ENCODE results near the gene CD300A. TPM values are rescaled to one million over a fixed set of nuclear protein-coding genes. Genes with fewer than 3 reads are reported as not detected.

CD300A gene
- total and polyA plus RNA-seq, 2 of the 4 experiments (the other 2 are of a cell fraction) = not detected

DNA sequence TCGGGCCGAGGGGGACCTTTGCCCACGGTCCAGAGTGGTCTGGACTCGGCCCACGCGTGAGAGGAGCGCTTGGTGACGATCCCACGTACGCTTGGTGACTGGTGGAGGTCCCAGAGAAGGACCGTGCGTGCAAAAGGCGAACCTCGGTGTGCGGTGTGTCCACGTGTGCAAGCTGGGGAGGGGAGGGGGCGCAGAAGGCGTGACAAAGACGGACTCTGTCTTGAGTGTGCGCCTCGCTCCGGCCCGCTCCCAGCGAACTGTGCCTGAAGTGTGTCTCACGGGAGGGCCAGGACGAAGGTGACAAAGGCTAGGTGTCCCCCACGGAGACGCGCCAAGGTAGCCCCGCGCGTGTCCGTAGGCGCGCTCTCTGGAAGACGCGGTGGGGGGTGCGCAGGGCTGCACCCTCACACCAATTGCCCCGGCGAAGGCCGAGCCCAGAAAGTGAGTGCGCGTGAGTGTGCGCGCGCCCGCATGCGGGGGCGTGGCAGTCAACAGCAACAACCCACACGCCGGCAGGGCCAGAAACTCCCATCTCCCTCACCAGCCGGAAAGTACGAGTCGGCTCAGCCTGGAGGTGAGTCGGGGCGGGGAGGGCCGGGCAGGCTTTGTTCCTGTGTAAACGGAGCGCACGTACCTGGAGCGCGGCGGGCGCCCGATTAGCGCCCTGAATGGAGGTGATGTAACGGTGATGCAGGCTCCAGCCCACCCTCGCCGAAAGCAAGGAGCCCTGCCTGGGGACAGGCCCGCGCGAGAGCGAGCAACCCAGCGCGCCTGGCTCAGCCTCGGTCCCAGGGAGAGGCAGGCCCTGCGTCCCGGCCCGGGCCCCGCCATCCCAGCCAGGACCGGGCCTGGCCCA is 34.6 kb upstream of the CD300A start, which contains the start of gene GPRC5C:
Gene GPRC5C (plus strand): TSS at position 521 of the 856 bp plus-strand sequence. CDS start 7,689 bp downstream, outside the sequence.
- Histone ChIP-seq H3K27ac (ENCODE audit: insufficient read depth, low read length) (no peak within 1 kb of the TSS), H4K5ac (ENCODE audit: low read depth, low read length) (no peak within 1 kb of the TSS), H3K36me3 (ENCODE audit: control insufficient read depth, insufficient read depth, low read length) (no peaks in the 10 kb centered on the region), H3K4me2 (ENCODE audit: low read depth, low read length) (no peak within 1 kb of the TSS), H3K9me3 (ENCODE audit: control insufficient read depth, insufficient read depth, low read length) (peaks cover 5% of the 10 kb centered on the region), H2BK5ac (ENCODE audit: low read depth, low read length, poor library complexity, severe bottlenecking) (no peak within 1 kb of the TSS), H4K8ac (ENCODE audit: low read depth in 2 of 2, low read length in 2 of 2) (no peak within 1 kb of the TSS), H3K9me1 (ENCODE audit: insufficient read depth, low read length) (no peaks in the 10 kb centered on the region), H4K91ac (ENCODE audit: insufficient read depth, low read depth, low read length) (no peak within 1 kb of the TSS), H3K23ac (ENCODE audit: low read depth, low read length) (no peak within 1 kb of the TSS), H3K79me1 (ENCODE audit: low read depth in 1 of 2, low read length in 2 of 2) (no peaks in the 10 kb centered on the region), H2BK120ac (ENCODE audit: low read depth, low read length) (no peak within 1 kb of the TSS), H3K27me3 (ENCODE audit: control insufficient read depth, insufficient read depth, low read length) (peaks cover 9% of the 10 kb centered on the region; the same call in 1 of the 2 replicates), H3K9ac (ENCODE audit: low read depth, low read length) (no peak within 1 kb of the TSS), H3K14ac (replicated peaks; ENCODE audit: low read depth, low read length) (no peak within 1 kb of the TSS), H2BK20ac (ENCODE audit: low read depth, low read length) (no peak within 1 kb of the TSS), H3K4me1 (ENCODE audit: control insufficient read depth, insufficient read depth, low read length) (no peaks in the 10 kb centered on the region), H3K4me3 (ENCODE audit: insufficient read depth, low read depth, low read length) (no peak within 1 kb of the TSS), H3K18ac (ENCODE audit: low read depth, low read length) (no peak within 1 kb of the TSS), H2AFZ (replicated peaks; ENCODE audit: low read length, poor library complexity) (peak within 1 kb of the TSS; percentile 7), H4K20me1 (ENCODE audit: insufficient read depth, low read length) (no peaks in the 10 kb centered on the region), H3K56ac (ENCODE audit: extremely low read depth, insufficient read depth, low read length) (no peak within 1 kb of the TSS), H2AK5ac (ENCODE audit: low read depth, low read length) (no peak within 1 kb of the TSS), H3K4ac (ENCODE audit: low read depth, low read length) (no peak within 1 kb of the TSS), H2AK9ac (replicated peaks; ENCODE audit: low read depth, low read length, poor library complexity) (no peak within 1 kb of the TSS), H2BK15ac (ENCODE audit: low read depth, low read length) (no peak within 1 kb of the TSS)
- dilution Hi-C loops (cut with HindIII; ENCODE audit: low sequenced_read_pairs, unreplicated experiment) = no loop called here
- intact Hi-C loops (cut with micrococcal nuclease) = no loop called here
- ATAC-seq (ENCODE audit: low read depth) (no peak), DNase-seq (no peak)
- BruUV-seq (replicated peaks) = no TSS peak
- 0% methylated on average over 9 of the region's 81 CpGs; no CpG with 5 or more reads in 1 of the 2 experiments for WGBS, 2 experiments (ENCODE audit: extremely low coverage in 2 of 2, insufficient read length in 1 of 2)
- TF ChIP-seq FOS (IDR thresholded peaks at IDR 0.05; ENCODE audit: low read depth, low read length) (no peak), RFX5 (IDR thresholded peaks at IDR 0.05; ENCODE audit: low read depth, low read length) (no peak), BHLHE40 (IDR thresholded peaks at IDR 0.05; ENCODE audit: low read depth, low read length) (no peak), MAFK (IDR thresholded peaks at IDR 0.05; ENCODE audit: low read depth, low read length) (no peak), RCOR1 (IDR thresholded peaks at IDR 0.05; ENCODE audit: insufficient replicate concordance, low read length) (no peak), RAD21 (IDR thresholded peaks at IDR 0.05; ENCODE audit: low read length) (no peak), SMC3 (IDR thresholded peaks at IDR 0.05; ENCODE audit: low read depth, low read length) (no peak), CEBPB (IDR thresholded peaks at IDR 0.05; ENCODE audit: low read depth, low read length) (no peak), POLR2A (IDR thresholded peaks at IDR 0.05; ENCODE audit: low read depth, low read length) (no peak)
- TF ChIP-seq, protein P1, sequence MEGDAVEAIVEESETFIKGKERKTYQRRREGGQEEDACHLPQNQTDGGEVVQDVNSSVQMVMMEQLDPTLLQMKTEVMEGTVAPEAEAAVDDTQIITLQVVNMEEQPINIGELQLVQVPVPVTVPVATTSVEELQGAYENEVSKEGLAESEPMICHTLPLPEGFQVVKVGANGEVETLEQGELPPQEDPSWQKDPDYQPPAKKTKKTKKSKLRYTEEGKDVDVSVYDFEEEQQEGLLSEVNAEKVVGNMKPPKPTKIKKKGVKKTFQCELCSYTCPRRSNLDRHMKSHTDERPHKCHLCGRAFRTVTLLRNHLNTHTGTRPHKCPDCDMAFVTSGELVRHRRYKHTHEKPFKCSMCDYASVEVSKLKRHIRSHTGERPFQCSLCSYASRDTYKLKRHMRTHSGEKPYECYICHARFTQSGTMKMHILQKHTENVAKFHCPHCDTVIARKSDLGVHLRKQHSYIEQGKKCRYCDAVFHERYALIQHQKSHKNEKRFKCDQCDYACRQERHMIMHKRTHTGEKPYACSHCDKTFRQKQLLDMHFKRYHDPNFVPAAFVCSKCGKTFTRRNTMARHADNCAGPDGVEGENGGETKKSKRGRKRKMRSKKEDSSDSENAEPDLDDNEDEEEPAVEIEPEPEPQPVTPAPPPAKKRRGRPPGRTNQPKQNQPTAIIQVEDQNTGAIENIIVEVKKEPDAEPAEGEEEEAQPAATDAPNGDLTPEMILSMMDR (conservative IDR thresholded peaks at IDR 0.05; ENCODE audit: low read depth, low read length) = no peak
- TF ChIP-seq, protein P2, sequence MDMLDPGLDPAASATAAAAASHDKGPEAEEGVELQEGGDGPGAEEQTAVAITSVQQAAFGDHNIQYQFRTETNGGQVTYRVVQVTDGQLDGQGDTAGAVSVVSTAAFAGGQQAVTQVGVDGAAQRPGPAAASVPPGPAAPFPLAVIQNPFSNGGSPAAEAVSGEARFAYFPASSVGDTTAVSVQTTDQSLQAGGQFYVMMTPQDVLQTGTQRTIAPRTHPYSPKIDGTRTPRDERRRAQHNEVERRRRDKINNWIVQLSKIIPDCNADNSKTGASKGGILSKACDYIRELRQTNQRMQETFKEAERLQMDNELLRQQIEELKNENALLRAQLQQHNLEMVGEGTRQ (IDR thresholded peaks at IDR 0.05; ENCODE audit: low read depth, low read length) = no peak
- TF ChIP-seq, protein P3, sequence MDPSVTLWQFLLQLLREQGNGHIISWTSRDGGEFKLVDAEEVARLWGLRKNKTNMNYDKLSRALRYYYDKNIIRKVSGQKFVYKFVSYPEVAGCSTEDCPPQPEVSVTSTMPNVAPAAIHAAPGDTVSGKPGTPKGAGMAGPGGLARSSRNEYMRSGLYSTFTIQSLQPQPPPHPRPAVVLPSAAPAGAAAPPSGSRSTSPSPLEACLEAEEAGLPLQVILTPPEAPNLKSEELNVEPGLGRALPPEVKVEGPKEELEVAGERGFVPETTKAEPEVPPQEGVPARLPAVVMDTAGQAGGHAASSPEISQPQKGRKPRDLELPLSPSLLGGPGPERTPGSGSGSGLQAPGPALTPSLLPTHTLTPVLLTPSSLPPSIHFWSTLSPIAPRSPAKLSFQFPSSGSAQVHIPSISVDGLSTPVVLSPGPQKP (IDR thresholded peaks at IDR 0.05; ENCODE audit: borderline replicate concordance, low read depth, low read length) = no peak
- CTCF ChIA-PET = no interaction called here
- in situ Hi-C loops (cut with MboI; ENCODE audit: low sequenced_read_pairs) = no loop called here
- POLR2A ChIA-PET (ENCODE audit: unreplicated experiment) = no interaction called here

Data from IMR-90 (cell line).